Mononuclear cell (primary cell): ENCODE results near the gene ZNF558. TPM values are rescaled to one million over a fixed set of nuclear protein-coding genes. Genes with fewer than 3 reads are reported as not detected.
"Not testable (repeated sequence)": the region's sequence is repeated elsewhere in the genome, so short reads cannot be mapped to it uniquely, and the experiment has no call there.

Source experiments
- H3K27me3 ChIP-seq: 2 replicates; pipeline ENCODE4 v1.6.0; 2011; ENCODE audit warnings: low read length, control low read depth; ENCODE audit not compliant: insufficient read depth
- H3K4me1 ChIP-seq: 2 replicates; pipeline ENCODE4 v1.5.1; 2011; ENCODE audit warnings: mild to moderate bottlenecking, low read length, control low read depth; ENCODE audit not compliant: insufficient read depth
- H3K4me3 ChIP-seq: 2 replicates; pipeline ENCODE4 v1.5.1; 2011; ENCODE audit warnings: mild to moderate bottlenecking, low read length, moderate library complexity
- H3K9me3 ChIP-seq: 2 replicates; pipeline ENCODE4 v1.5.1; 2011; ENCODE audit warnings: low read depth, mild to moderate bottlenecking, control low read depth, low read length
- total RNA-seq: library from RNA; depleted of rRNA; stranded (reverse); fragments of >200 nt; gene quantifications from one replicate; pipeline ENCODE4 v1.2.3, GENCODE V29; 2012

ZNF558 gene
- total RNA-seq, 1 donor, result 23.7 TPM

GRCh38 chr19:8826371-8826770, 5.7 kb downstream of the ZNF558 start:
- H3K9me3 ChIP-seq, result no peaks in the 10 kb centered on the region
- no peaks in the 10 kb centered on the region for H3K27me3 ChIP-seq
- H3K4me1 ChIP-seq, result peaks cover 3% of the 10 kb centered on the region
- no peak overlapping the region for H3K4me3 ChIP-seq

GRCh38 chr19:8821748-8822241, 10.3 kb downstream of the ZNF558 start:
- Histone ChIP-seq H3K27me3 (no peaks in the 10 kb centered on the region), H3K9me3 (peaks cover 13% of the 10 kb centered on the region), H3K4me1 (no peaks in the 10 kb centered on the region), H3K4me3 (no peak overlapping the region)

GRCh38 chr19:8820234-8820633, 11.9 kb downstream of the ZNF558 start:
- Histone ChIP-seq H3K4me3 (no peak overlapping the region), H3K9me3 (peaks cover 28% of the 10 kb centered on the region), H3K4me1 (no peaks in the 10 kb centered on the region), H3K27me3 (no peaks in the 10 kb centered on the region)

- Histone ChIP-seq H3K9me3 (peaks cover 73% of the 10 kb centered on the region), H3K4me3 (no peak overlapping the region), H3K27me3 (no peaks in the 10 kb centered on the region), H3K4me1 (no peaks in the 10 kb centered on the region)
Observed at GRCh38 chr19:8815780-8816179, 16.3 kb downstream of the ZNF558 start.

GRCh38 chr19:8814176-8814575, 17.9 kb downstream of the ZNF558 start:
- no peaks in the 10 kb centered on the region for H3K4me1 ChIP-seq
- peaks cover 89% of the 10 kb centered on the region for H3K9me3 ChIP-seq
- H3K27me3 ChIP-seq, result no peaks in the 10 kb centered on the region
- no peak overlapping the region for H3K4me3 ChIP-seq

- H3K27me3 ChIP-seq, result no peaks in the 10 kb centered on the region
- no peaks in the 10 kb centered on the region for H3K4me1 ChIP-seq
- no peak overlapping the region for H3K4me3 ChIP-seq
- H3K9me3 ChIP-seq, result peaks cover 100% of the 10 kb centered on the region
Observed at GRCh38 chr19:8811315-8812172, 20.6 kb downstream of the ZNF558 start.

GRCh38 chr19:8806661-8807060, 25.4 kb downstream of the ZNF558 start:
- Histone ChIP-seq H3K27me3 (no peaks in the 10 kb centered on the region), H3K9me3 (peaks cover 67% of the 10 kb centered on the region), H3K4me1 (no peaks in the 10 kb centered on the region), H3K4me3 (no peak overlapping the region)

- Histone ChIP-seq H3K4me1 (no peaks in the 10 kb centered on the region), H3K4me3 (no peak overlapping the region), H3K9me3 (no peaks in the 10 kb centered on the region), H3K27me3 (no peaks in the 10 kb centered on the region)
Observed at GRCh38 chr19:8794823-8795222, 37.3 kb downstream of the ZNF558 start.

GRCh38 chr19:8773587-8773986, 58.5 kb downstream of the ZNF558 start:
- not testable (repeated sequence) for H3K27me3 ChIP-seq, H3K4me3 ChIP-seq, H3K9me3 ChIP-seq, H3K4me1 ChIP-seq

- H3K27me3 ChIP-seq, H3K4me3 ChIP-seq, H3K9me3 ChIP-seq, H3K4me1 ChIP-seq: not testable (repeated sequence)
Observed at GRCh38 chr19:8769265-8769664, 62.8 kb downstream of the ZNF558 start.

GRCh38 chr19:8767257-8767656, 64.8 kb downstream of the ZNF558 start:
- H3K4me1 ChIP-seq, H3K9me3 ChIP-seq, H3K4me3 ChIP-seq, H3K27me3 ChIP-seq: not testable (repeated sequence)

Other genes starting within 250 kb of the ZNF558 start
- gene ADAMTS10, start 221.6 kb downstream of the ZNF558 start, total RNA-seq, result 29.5 TPM
- not detected for gene NFILZ, start 201.7 kb downstream of the ZNF558 start, total RNA-seq
- not detected for gene ACTL9, start 133.5 kb downstream of the ZNF558 start, total RNA-seq
- gene OR2Z1, start 110.7 kb downstream of the ZNF558 start, total RNA-seq, result not detected
- not detected for gene MBD3L1, start 73 bp upstream of the ZNF558 start, total RNA-seq
- under 0.01 TPM for gene MUC16, start 178.1 kb upstream of the ZNF558 start, total RNA-seq